Stomach (tissue), 4 donors: ENCODE results near the gene GPR25.

Experiments
- CTCF ChIP-seq, 7 experiments: fragments of 450-650 bp in 4 of 7; fragments of 200-600 bp in 3 of 7; sonication (generic) in 3 of 7; IDR thresholded peaks; one replicate each; pipeline ENCODE4 v1.5.1; 2016 to 2019; ENCODE audit warnings: antibody characterized with exemption in 7 of 7, control low read depth in 2 of 7, mild to moderate bottlenecking in 1 of 7
- EP300 ChIP-seq: sonication (generic); formaldehyde crosslinking; IDR thresholded peaks from one replicate; pipeline ENCODE4 v1.6.1; 2017; ENCODE audit warnings: antibody characterized with exemption

- no peak for TF ChIP-seq EP300
- no peak for TF ChIP-seq CTCF (IDR thresholded peaks at IDR 0.05)
These were observed 44.6 kb downstream of the GPR25 start for GRCh38 chr1:200917291-200917817.
